Kidney (tissue), 14 donors: ENCODE results near the gene HSD17B3. TPM values are rescaled to one million over a fixed set of nuclear protein-coding genes. Genes with fewer than 3 reads are reported as not detected.

Source experiments
- DNase-seq, 5 donors: peaks; one replicate each; pipeline ENCODE4 v3.0.0-alpha.2; 2013 to 2020
- FAIRE-seq: peaks from 2 replicates; lab custom pipeline; 2012; peaks lifted over from hg19 to GRCh38; lab: Jason Lieb, UNC
- H3K27ac ChIP-seq, 2 donors: one replicate each; pipeline ENCODE4 v1.7.0; 2013; ENCODE audit warnings: low read depth in 2 of 2, low read length in 2 of 2, inconsistent platforms in 1 of 2
- H3K27me3 ChIP-seq: one replicate; pipeline ENCODE4 v1.7.1; 2013; ENCODE audit warnings: low read length, inconsistent platforms; ENCODE audit not compliant: control insufficient read depth, insufficient read depth
- H3K36me3 ChIP-seq, 3 donors: one replicate each; pipeline versions ENCODE4 v1.7.0 to v1.7.1; 2013; ENCODE audit warnings: low read length in 3 of 3, control low read depth in 1 of 3, inconsistent platforms in 1 of 3; ENCODE audit not compliant: insufficient read depth in 3 of 3, control insufficient read depth in 2 of 3
- H3K4me1 ChIP-seq, 3 donors: one replicate each; pipeline versions ENCODE4 v1.7.0 to v1.7.1; 2013; ENCODE audit warnings: low read length in 3 of 3, inconsistent platforms in 1 of 3, low read depth in 1 of 3; ENCODE audit not compliant: control insufficient read depth in 2 of 3, insufficient read depth in 2 of 3
- H3K4me3 ChIP-seq, 3 donors: one replicate each; pipeline versions ENCODE4 v1.7.0 to v1.8.1; 2013; ENCODE audit warnings: low read length in 3 of 3, control low read depth in 1 of 3, inconsistent platforms in 1 of 3
- H3K9ac ChIP-seq, 3 donors: one replicate each; pipeline versions ENCODE4 v1.7.0 to v1.7.1; 2013; ENCODE audit warnings: low read length in 3 of 3, control low read depth in 1 of 3, inconsistent platforms in 1 of 3
- H3K9me3 ChIP-seq, 3 donors: one replicate each; pipeline versions ENCODE4 v1.7.0 to v1.7.1; 2013; ENCODE audit warnings: low read length in 3 of 3, control low read depth in 1 of 3, inconsistent platforms in 1 of 3; ENCODE audit not compliant: control insufficient read depth in 2 of 3, insufficient read depth in 1 of 3
- intact Hi-C: fragments of 100-400 bp; cut with DNase I; formaldehyde crosslinking; loops from one replicate; pipeline ENCODE4 v1.11.1; 2022
- polyA plus RNA-seq: library from polyadenylated mRNA; stranded (reverse); fragments of 350-450 nt; fragmentation: Illumina TruSeq; extraction: RNeasy Lipid Tissue Mini Kit (QIAGEN cat#74804); gene quantifications from one replicate; pipeline ENCODE4 v1.2.3, GENCODE V29; 2014; ENCODE audit warnings: low read depth, low replicate concordance; ENCODE audit not compliant: insufficient read depth
- total RNA-seq: library from RNA; stranded (reverse); fragmentation: NEBNext Ultra II Directional; extraction: Animal tissue kit (Norgen Biotek cat#: 25700); gene quantifications from one replicate; pipeline ENCODE4 v1.2.1, GENCODE V29; 2021
- TF ChIP-seq, protein P1 (sequence below): IDR thresholded peaks from 3 replicates; pipeline ENCODE4 v1.5.1; 2012; ENCODE audit warnings: mild to moderate bottlenecking, moderate library complexity, borderline replicate concordance; ENCODE audit not compliant: insufficient read depth; ENCODE audit errors: extremely low read depth
- donor health status: control.
- donor health status: control.
- donor health status: control.
- donor health status: control.
- donor health status: control.
- donor health status: DM: yes; HTN: yes; CAD: no.
- donor health status: Normal renal cell carcinoma (clear cell type).

The HSD17B3 gene
- total and polyA plus RNA-seq, 2 donors from 2014 or later = 0.66 to 2.0 TPM

- intact Hi-C loops = no loop called here
- no peak overlapping the region for H3K9ac ChIP-seq
- DNase-seq = peak in 1 of 5 donors; percentile 20
- H3K36me3 ChIP-seq = no peaks in the 10 kb centered on the region
- H3K4me3 ChIP-seq = no peak overlapping the region
- no peak for FAIRE-seq
- no peak overlapping the region for H3K27ac ChIP-seq
- H3K4me1 ChIP-seq = peaks cover 0 to 6% (median 0%) of the 10 kb centered on the region in 3 donors
- TF ChIP-seq, protein P1, sequence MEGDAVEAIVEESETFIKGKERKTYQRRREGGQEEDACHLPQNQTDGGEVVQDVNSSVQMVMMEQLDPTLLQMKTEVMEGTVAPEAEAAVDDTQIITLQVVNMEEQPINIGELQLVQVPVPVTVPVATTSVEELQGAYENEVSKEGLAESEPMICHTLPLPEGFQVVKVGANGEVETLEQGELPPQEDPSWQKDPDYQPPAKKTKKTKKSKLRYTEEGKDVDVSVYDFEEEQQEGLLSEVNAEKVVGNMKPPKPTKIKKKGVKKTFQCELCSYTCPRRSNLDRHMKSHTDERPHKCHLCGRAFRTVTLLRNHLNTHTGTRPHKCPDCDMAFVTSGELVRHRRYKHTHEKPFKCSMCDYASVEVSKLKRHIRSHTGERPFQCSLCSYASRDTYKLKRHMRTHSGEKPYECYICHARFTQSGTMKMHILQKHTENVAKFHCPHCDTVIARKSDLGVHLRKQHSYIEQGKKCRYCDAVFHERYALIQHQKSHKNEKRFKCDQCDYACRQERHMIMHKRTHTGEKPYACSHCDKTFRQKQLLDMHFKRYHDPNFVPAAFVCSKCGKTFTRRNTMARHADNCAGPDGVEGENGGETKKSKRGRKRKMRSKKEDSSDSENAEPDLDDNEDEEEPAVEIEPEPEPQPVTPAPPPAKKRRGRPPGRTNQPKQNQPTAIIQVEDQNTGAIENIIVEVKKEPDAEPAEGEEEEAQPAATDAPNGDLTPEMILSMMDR = no peak
- no peaks in the 10 kb centered on the region for H3K27me3 ChIP-seq
- H3K9me3 ChIP-seq = peaks cover 0 to 13% (median 0%) of the 10 kb centered on the region in 3 donors
These were observed 114.8 kb downstream of the HSD17B3 start for GRCh38 chr9:96187151-96187555.

DNA sequence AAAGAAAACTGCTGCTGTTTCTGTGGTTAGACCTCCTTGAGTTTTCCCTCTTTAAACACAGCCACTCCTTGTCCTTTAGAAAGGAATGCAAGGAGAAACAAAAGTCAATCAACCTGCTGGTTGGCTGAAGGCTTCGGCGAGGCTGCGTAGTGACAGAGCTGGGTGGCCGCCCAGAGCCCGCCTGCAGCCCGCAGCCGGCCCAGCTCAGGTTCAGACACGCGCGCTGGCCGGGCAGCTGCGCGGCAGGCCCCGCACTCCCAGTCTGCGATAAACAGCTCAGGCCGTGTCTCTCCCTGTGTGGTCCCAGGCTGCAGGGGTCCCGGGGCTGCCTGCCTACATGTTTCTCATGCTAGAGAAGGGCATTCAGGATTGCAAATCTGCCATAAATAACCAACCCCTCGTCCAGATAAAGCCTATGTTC is 115.4 kb downstream of the HSD17B3 start:
- TF ChIP-seq, protein P1 = no peak
- H3K27me3 ChIP-seq = no peaks in the 10 kb centered on the region
- no peak overlapping the region for H3K4me3 ChIP-seq
- intact Hi-C loops = no loop called here
- H3K9me3 ChIP-seq = peaks cover 0 to 13% (median 0%) of the 10 kb centered on the region in 3 donors
- DNase-seq (peak; percentile 76 to 89 (median 80)), FAIRE-seq (no peak)
- no peaks in the 10 kb centered on the region for H3K36me3 ChIP-seq
- H3K4me1 ChIP-seq = peaks cover 0 to 6% (median 0%) of the 10 kb centered on the region in 3 donors
- no peak overlapping the region for H3K9ac ChIP-seq
- no peak overlapping the region for H3K27ac ChIP-seq

- no peak for DNase-seq
- FAIRE-seq = no peak
- intact Hi-C loops = no loop called here
- Histone ChIP-seq H3K27ac (no peak overlapping the region), H3K4me1 (peaks cover 0 to 6% (median 0%) of the 10 kb centered on the region in 3 donors), H3K4me3 (no peak overlapping the region), H3K27me3 (no peaks in the 10 kb centered on the region), H3K9me3 (peaks cover 0 to 13% (median 0%) of the 10 kb centered on the region in 3 donors), H3K9ac (no peak overlapping the region), H3K36me3 (no peaks in the 10 kb centered on the region)
- TF ChIP-seq, protein P1 = no peak
These were observed 116.3 kb downstream of the HSD17B3 start for GRCh38 chr9:96185518-96186156.

Other genes with a start within 250 kb of the HSD17B3 start
- 27.7 TPM for gene SLC35D2, start 81.5 kb upstream of the HSD17B3 start, total RNA-seq
- gene SLC35D2, start 81.5 kb upstream of the HSD17B3 start, polyA plus RNA-seq = 46.1 TPM
- 1.9 TPM for gene ZNF367, start 116.2 kb upstream of the HSD17B3 start, total RNA-seq
- 1.5 TPM for gene ZNF367, start 116.2 kb upstream of the HSD17B3 start, polyA plus RNA-seq
- gene HABP4, start 148.0 kb upstream of the HSD17B3 start, total RNA-seq = 20.9 TPM
- 37.5 TPM for gene HABP4, start 148.0 kb upstream of the HSD17B3 start, polyA plus RNA-seq